ENCODE data around the gene ARMC6.

GRCh38 chr19:18984251-18984650 is 49.2 kb upstream of the ARMC6 start:
- no peak for TF ChIP-seq CTCF (IDR thresholded peaks at IDR 0.05; ENCODE audit: low read depth, low read length, poor library complexity, severe bottlenecking)
- no peak for TF ChIP-seq EZH2phosphoT487 (IDR thresholded peaks at IDR 0.05; ENCODE audit: borderline replicate concordance, low read length)

All from DOHH2 (cell line).